Renal cortex interstitium (tissue), 11 donors: ENCODE data around the gene CST2. TPM values are rescaled to one million over a fixed set of nuclear protein-coding genes. Genes with fewer than 3 reads are reported as not detected.
"Not testable (repeated sequence)": the region's sequence is repeated elsewhere in the genome, so short reads cannot be mapped to it uniquely, and the experiment has no call there.

Experiments used
- DNase-seq, 11 donors: peaks; one replicate each; pipeline ENCODE4 v3.0.0-alpha.2; 2013; ENCODE audit warnings: low read depth in 9 of 11, low spot score in 4 of 11; ENCODE audit errors: extremely low read depth in 1 of 11
- polyA plus RNA-seq, 3 donors: library from polyadenylated mRNA; unstranded; fragments of 120-200 nt; gene quantifications; one replicate each; pipeline ENCODE4 v1.2.1, GENCODE V29; 2013; ENCODE audit not compliant: insufficient read length in 3 of 3

The CST2 gene
- polyA plus RNA-seq, 3 donors, result 0.14 TPM; not detected in 2

DNA sequence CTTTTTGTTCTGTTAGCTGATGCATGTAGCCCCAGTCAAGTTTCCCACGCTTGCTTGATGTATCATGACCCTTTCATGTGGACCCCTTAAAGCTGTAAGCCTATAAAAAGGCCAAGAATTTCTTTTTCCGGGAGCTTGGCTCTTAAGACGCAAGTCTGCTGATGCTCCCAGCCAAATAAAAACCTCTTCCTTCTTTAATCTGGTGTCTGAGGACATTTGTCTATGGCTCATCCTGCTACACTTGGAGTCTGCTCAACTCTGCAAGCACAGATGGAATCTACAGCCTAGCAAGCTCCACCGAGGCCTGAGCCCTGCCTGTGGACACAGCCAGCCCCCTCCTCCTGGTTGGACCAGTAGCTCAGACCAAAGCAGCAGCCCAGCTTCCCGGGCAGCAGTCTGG lies 3.4 kb downstream of the CST2 start:
- DNase-seq, result no peak

DNA sequence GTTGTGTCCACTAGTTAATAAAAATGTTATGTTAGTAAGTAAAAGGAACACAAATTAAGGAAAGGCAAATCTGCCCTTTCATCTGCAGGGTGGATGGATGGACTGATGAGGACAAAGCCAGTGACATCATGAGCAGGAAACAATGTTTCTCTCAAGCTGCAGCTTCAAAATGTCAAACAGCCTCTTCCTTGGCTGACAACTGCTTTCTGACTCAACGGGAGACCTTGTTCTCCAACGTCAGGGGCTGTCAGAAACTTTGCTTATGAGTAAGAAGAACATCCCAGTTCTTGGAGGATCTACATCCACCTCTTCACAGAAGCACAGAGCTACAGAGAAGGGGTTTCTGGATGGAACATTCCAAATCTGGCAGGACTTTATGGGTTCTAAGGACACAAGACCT lies 6.0 kb downstream of the CST2 start:
- DNase-seq, result no peak

DNA sequence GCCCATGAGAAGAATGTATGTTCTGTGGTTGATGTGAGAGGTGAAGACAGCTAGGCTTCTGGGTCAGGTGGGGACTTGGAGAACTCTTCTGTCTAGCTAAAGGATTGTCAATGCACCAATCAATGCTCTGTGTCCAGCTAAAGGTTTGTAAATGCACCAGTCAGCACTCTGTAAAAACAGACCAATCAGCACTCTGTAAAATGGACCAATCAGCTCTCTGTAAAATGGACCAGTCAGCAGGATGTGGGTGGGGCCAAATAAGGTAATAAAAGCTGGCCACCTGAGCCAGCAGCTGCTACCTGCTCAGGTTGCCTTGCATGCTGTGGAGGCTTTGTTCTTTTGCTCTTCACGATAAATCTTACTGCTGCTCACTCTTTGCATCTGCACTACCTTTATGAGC lies 15.0 kb downstream of the CST2 start:
- not testable (repeated sequence) for DNase-seq

DNA sequence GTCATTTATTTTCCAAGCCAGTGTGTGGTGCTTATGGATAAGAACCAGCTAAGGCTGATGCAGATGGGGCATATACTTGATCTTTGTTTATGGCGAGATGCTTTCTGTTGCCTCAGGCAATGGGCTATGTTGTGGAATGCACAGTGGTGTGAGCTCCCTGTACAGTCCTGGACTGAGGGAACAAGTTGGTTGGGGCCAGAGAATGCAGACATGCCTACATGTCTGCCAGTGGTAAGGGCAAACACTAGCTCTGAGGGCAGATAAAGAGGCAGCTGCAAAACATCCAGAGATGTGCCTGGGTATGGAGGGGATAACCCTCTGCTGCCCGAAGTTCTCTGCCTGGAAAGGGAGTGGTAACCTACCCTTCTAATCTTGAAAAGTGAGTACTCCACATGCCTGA lies 16.2 kb downstream of the CST2 start:
- not testable (repeated sequence) for DNase-seq

DNA sequence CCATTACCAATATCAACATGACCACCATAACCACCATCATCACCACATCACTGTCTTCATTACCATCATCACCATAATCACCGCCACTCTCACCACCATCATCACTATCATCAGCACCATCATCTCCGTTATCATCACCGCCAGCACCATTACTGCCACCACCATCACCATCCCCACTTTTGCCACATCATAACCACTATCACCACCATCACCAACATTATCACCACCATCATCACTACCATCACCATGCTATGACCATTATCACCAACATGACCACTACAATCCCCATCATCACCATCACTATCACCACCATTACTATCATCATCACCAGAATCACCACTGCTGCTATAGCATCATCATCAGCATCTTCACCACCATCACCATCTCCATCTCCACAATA lies 25.7 kb downstream of the CST2 start:
- DNase-seq, result no peak

DNA sequence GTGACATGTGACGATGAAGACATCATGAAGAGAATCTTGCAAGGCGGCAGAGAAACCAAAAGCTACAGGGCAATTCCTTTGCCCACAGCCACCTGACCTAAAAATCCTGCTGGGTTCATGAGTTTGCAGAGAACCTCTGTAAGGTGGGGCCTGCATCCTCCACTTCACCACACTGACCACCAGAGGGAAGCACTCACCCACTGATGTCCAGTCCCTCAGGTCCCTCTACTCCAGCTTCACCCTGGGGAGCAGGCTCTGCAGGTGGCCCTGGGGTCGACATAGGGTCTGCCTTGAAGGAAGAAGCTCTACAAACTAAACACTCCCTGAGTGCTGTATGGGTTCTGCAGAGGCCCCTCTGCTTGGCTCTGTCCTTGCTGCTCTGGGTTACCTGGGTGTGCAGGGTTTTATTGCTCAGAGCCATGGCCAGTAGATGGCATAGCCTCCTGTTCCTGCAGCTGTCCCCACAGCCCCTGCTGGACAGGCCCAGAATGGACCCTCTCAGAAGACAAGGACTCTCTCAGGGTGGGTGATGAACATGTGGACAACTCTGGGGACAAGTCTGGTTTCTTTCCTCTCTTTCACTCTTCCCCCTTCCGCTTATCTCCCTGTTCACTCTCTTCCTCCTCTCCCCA lies 27.2 kb downstream of the CST2 start:
- not testable (repeated sequence) for DNase-seq

DNA sequence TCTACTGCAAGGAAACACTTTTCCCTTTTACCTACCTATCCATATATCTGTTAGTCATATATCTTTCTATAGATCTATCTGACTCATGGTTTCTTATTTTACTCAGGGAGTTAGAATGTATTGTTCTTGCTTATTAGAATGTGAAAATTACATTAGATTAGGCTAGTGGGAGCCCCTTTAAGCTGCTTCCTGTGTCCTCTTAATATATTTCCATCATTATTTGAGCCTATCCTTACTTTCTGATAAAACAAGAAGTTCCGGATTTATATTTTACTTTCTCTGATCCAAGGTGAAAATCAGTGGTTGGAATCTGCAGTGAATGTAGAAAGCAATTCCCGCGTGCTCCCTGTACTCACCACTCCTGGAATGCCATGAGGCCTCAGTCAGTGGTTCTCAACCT lies 31.0 kb downstream of the CST2 start:
- DNase-seq, result no peak

DNA sequence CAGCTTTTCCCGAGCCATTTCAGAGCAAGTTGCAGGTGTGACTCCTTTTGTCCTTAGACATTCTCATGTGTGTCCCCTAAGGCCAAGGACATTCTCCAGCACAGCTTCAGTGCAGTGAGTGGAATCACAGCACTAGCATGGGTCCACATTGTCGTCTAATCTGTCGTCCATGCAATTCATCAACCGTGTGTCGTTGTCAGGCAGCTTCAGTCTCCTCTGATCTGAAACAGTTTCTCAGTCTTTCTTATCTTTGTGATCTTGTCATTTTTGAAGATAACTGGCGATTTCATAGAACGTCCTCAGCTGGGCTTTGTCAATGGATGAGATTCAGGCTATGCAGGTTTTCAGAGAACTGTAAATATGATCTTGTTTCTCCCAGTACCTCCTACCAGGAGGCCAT lies 31.7 kb downstream of the CST2 start:
- DNase-seq, result no peak

DNA sequence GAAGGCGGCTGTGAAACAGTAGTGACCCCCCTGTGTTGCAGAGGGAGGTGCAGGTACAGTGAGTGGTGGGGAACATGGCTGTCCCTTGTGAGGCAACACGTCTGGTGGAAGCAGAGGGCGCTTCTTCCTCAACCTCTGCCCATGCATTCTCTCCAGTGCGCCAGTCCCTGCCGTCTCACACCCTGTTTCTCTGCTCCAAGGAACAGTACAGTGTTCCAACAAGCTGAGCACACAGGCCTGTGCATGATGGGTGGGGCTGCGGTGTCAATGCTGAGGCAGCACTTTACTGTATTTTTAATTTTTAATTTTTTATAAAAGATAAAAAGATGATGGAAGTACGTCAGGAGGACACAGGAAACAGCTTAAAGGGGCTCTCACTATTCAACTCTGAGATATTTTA lies 32.5 kb downstream of the CST2 start:
- DNase-seq, result no peak

DNA sequence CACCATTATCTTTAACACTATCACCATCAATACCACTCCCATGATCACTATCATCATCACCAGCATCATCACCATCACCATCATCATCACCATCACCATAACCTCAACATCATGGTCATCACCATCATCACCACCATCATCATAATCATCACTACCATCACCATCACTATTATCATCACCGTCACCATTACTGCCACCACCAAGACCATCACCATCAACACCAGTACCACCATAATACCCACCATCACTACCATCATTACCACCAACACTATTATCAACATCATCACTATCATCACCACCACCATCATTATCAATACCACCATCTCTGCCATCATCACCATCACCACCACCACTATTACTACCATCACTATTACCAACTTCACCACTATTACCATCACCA lies 43.1 kb downstream of the CST2 start:
- DNase-seq, result no peak

DNA sequence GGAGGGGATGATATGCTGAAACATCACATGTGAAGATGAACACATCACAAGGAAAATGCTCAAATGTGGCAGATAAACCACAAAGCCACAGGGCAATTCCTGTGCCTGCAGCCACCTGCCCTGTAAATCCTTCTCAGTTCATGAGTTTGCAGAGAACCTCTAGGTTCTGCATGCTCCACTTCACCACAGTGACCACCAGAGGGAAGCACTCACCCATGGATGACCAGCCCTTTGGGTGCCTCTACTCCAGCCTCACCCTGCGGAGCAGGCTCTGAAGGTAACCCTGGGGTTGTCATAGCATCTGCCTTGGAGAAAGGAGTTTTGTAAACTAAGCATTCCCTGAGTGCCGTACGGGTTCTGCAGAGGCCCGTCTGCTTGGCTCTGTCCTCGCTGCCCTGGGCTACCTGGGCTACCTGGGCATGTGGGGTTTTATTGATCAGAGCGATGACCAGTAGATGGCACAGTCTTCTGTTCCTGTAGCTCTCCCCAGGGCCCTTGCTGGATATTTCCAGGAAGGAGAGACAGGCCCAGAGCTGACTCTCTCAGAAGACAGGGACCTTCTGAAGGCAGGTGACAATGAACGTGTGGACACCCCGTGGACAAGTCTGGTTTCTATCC lies 44.1 kb downstream of the CST2 start:
- DNase-seq, result peak in 1 of 11 donors; percentile 10

DNA sequence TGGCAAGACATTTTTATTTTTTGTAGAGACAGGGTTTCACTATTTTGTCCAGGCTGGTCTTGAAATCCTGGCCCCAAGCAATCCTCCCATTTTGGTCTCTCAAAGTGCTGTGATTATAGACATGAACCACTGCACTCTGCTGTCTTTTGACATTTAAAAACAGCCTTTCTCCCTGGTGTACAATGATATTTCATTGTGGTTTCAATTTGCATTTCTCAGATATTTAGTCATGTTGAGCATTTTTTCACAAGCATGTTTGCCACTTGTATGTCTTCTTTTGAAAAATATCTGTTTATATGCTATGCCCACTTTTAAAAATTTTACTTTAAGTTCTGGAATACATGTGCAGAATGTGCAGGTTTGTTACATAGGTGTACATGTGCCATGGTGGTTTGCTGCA lies 47.9 kb downstream of the CST2 start:
- not testable (repeated sequence) for DNase-seq

DNA sequence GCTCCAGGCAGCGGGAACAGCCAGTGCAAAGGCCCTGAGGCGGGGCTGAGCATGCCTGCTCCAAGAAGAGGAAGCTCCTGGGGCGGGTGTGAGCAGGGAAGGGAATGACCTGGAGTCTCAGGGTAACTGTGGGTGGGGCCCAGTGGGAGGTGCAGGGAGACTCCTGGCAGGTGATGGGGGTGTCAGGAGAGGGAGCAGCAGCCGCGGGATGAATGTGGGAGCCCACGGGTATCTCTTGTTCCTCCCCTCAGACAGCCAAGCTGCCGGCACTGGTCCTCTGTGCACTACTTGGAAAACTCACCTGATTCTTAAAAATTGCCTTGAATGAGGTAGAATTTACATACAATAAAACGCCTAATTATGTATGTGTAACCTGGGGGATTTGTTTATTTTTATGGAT lies 49.1 kb downstream of the CST2 start:
- not testable (repeated sequence) for DNase-seq

DNA sequence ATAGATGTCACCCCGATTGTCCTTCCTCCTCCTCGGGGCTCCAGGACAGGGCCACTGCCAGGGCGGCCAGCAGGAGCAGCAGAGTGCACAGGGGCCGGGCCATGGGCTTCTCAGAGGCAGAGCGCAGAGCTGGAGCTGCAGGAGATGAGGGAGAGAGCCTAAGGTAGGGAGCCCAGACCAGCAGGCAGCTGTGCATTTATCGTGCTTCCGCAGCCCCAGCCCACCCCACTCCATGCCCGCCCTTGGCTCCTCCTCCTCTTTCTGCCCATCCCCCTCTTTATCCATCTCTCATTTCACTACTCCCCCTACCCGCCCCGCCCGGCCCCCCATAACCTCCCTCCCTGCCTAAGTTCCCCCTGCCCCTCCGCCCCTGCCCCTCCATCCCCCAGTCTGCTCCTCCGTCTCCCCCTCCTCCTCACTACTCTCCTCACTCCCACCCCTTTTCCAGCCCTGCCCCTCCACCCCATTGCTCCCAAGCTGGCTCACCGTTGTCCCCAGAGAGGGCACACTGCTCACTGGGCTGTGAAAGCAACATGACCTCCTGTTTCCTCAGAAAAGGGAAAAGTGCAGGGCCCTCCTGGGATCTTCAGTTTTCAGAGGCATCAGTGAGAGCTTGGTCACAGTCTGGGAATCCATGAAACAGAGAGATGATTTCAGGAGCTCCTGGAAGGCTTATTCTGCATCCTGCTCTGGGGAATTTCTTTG lies 50.3 kb downstream of the CST2 start:
- peak in 9 of 11 donors; percentile 20 to 65 (median 46) for DNase-seq

DNA sequence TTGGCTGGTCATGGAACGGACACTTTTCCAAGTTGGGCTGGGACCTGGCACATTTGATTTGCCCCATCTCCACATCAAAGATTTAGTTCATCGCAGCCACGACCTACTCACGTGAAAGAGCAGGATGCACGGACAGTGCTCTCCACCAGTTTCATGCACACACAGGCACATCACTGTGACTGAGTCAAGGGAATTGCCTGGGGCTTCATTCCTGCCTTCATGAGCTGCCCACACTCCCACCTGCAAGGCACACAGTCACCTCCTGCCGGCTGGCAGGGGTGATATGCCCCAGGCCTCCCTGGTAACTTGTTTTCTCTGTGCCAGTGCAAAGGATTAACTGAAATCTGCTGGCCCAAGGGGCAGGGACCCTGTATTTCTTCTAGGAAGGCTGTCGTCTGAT lies 52.4 kb downstream of the CST2 start:
- no peak for DNase-seq

Other genes with a start within 250 kb of the CST2 start
- under 1 TPM in 1 of 3 donors, not detected in 2; 0.09 TPM for gene CST9, start 220.8 kb downstream of the CST2 start, polyA plus RNA-seq
- gene CST3, start 188.8 kb downstream of the CST2 start, polyA plus RNA-seq, result 100 to 1,000 TPM; 120 to 175 (median 175) TPM
- gene CST4, start 137.7 kb downstream of the CST2 start, polyA plus RNA-seq, result not detected
- under 1 TPM in 1 of 3 donors, not detected in 2; 0.47 TPM for gene CST1, start 75.8 kb downstream of the CST2 start, polyA plus RNA-seq
- under 1 TPM; 0.25 to 0.55 (median 0.39) TPM for gene CST5, start 53.0 kb upstream of the CST2 start, polyA plus RNA-seq
- under 1 TPM in 1 of 3 donors, not detected in 2; 0.14 TPM for gene GGTLC1, start 162.1 kb upstream of the CST2 start, polyA plus RNA-seq